GM23338 (cell line): ENCODE measurements around the gene SORCS2. TPM values are rescaled to one million over a fixed set of nuclear protein-coding genes. Genes with fewer than 3 reads are reported as not detected.

Source experiments
- ATAC-seq: fragments of 200-7000 bp; cut with Tn5 transposase; 3 replicates; pipeline ENCODE4 v1.9.1; 2020
- DNase-seq: peaks from one replicate; pipeline ENCODE4 v3.0.0-alpha.2; 2015; ENCODE audit warnings: low spot score
- H2AFZ ChIP-seq: fragments of 200-600 bp; sonication (generic); 2 replicates; pipeline ENCODE4 v1.8.0; 2016; ENCODE audit warnings: antibody characterized with exemption, mild to moderate bottlenecking, moderate library complexity
- H3F3A ChIP-seq: fragments of 200-600 bp; sonication (generic); replicated peaks from 2 replicates; pipeline ENCODE4 v1.8.0; 2017; ENCODE audit warnings: antibody characterized with exemption, mixed run types, low read depth
- H3K27ac ChIP-seq: fragments of 200-600 bp; sonication (generic); 2 replicates; pipeline ENCODE4 v1.6.1; 2016; ENCODE audit warnings: low read depth
- H3K27me3 ChIP-seq: fragments of 200-600 bp; sonication (generic); 2 replicates; pipeline ENCODE4 v1.8.0; 2016; ENCODE audit warnings: mild to moderate bottlenecking, mixed run types, moderate library complexity; ENCODE audit not compliant: insufficient read depth
- H3K36me3 ChIP-seq: fragments of 200-600 bp; sonication (generic); 2 replicates; pipeline ENCODE4 v1.8.0; 2016; ENCODE audit warnings: mild to moderate bottlenecking; ENCODE audit not compliant: insufficient read depth
- H3K4me1 ChIP-seq: fragments of 200-600 bp; sonication (generic); 2 replicates; pipeline ENCODE4 v1.8.0; 2016; ENCODE audit warnings: mild to moderate bottlenecking, moderate library complexity; ENCODE audit not compliant: insufficient read depth
- H3K4me2 ChIP-seq: fragments of 200-600 bp; sonication (generic); 2 replicates; pipeline ENCODE4 v1.7.1; 2017; ENCODE audit warnings: mixed run types
- H3K4me3 ChIP-seq: fragments of 200-600 bp; sonication (generic); 2 replicates; pipeline ENCODE4 v1.6.1; 2016; ENCODE audit warnings: mixed run types
- H3K79me2 ChIP-seq: fragments of 200-600 bp; sonication (generic); replicated peaks from 2 replicates; pipeline ENCODE4 v1.8.0; 2017; ENCODE audit warnings: mild to moderate bottlenecking; ENCODE audit not compliant: insufficient read depth
- H3K9me2 ChIP-seq: fragments of 200-600 bp; sonication (generic); 2 replicates; pipeline ENCODE4 v1.8.0; 2017; ENCODE audit not compliant: insufficient read depth
- H4K20me1 ChIP-seq: fragments of 200-600 bp; sonication (generic); replicated peaks from 2 replicates; pipeline ENCODE4 v1.8.0; 2017; ENCODE audit warnings: mild to moderate bottlenecking; ENCODE audit not compliant: insufficient read depth
- H3K27ac Mint-ChIP-seq: 2 replicates; pipeline ENCODE4 v1.8.0; 2020; ENCODE audit warnings: inconsistent platforms, mild to moderate bottlenecking, moderate library complexity, mixed read lengths
- H3K27me3 Mint-ChIP-seq: 3 replicates; pipeline ENCODE4 v1.8.0; 2022; ENCODE audit warnings: low read depth, mild to moderate bottlenecking, moderate library complexity, mixed read lengths, inconsistent platforms; ENCODE audit not compliant: insufficient read depth, poor library complexity
- H3K36me3 Mint-ChIP-seq: 3 replicates; pipeline ENCODE4 v1.8.0; 2021; ENCODE audit warnings: low read depth, mild to moderate bottlenecking, inconsistent platforms, moderate library complexity, mixed read lengths
- H3K4me1 Mint-ChIP-seq: 3 replicates; pipeline ENCODE4 v1.8.0; 2020; ENCODE audit warnings: mild to moderate bottlenecking, inconsistent platforms, mixed read lengths
- H3K4me3 Mint-ChIP-seq: 3 replicates; pipeline ENCODE4 v1.8.0; 2021; ENCODE audit warnings: moderate library complexity, mild to moderate bottlenecking, inconsistent platforms, mixed read lengths
- H3K9me3 Mint-ChIP-seq: 3 replicates; pipeline ENCODE4 v1.8.0; 2020; ENCODE audit warnings: moderate library complexity, mild to moderate bottlenecking, inconsistent platforms, mixed read lengths
- JUNB ChIP-seq: IDR thresholded peaks from one replicate; pipeline ENCODE4 v1.6.1; 2016; ENCODE audit warnings: antibody characterized with exemption; ENCODE audit not compliant: unreplicated experiment
- STAT1 ChIP-seq: IDR thresholded peaks from one replicate; pipeline ENCODE4 v1.6.1; 2016; ENCODE audit warnings: antibody characterized with exemption; ENCODE audit not compliant: unreplicated experiment
- ZNF114 ChIP-seq: fragments of 250-450 bp; sonication (Bioruptor Pico); IDR thresholded peaks from 2 replicates; pipeline ENCODE4 v1.5.0; 2020; ENCODE audit warnings: mild to moderate bottlenecking, moderate library complexity
- ZNF331 ChIP-seq: fragments of 250-450 bp; sonication (Bioruptor Pico); IDR thresholded peaks from 2 replicates; pipeline ENCODE4 v1.5.0; 2020; ENCODE audit warnings: low read depth, mild to moderate bottlenecking, moderate library complexity
- polyA plus RNA-seq: library from polyadenylated mRNA; unstranded; fragments of >200 nt; fragmentation: Nextera tagmentation; extraction: Ambion mirVana; gene quantifications from 2 replicates; pipeline ENCODE4 v1.2.1, GENCODE V29; 2016
- total RNA-seq: library from RNA; depleted of rRNA; stranded (reverse); fragments of >200 nt; shearing (Covaris generic); gene quantifications from 2 replicates; pipeline ENCODE4 v1.2.3, GENCODE V29; 2014
- TF ChIP-seq, protein P1 (sequence below), 2 experiments: fragments of 200-600 bp in 1 of 2; sonication (generic) in 1 of 2; conservative IDR thresholded peaks; 2 replicates each; pipeline versions ENCODE4 v1.5.1 to v1.6.1; 2016 to 2017; ENCODE audit warnings: antibody characterized with exemption in 2 of 2, low read depth in 2 of 2, mild to moderate bottlenecking in 2 of 2, moderate library complexity in 1 of 2
- TF ChIP-seq, protein P2 (sequence below): IDR thresholded peaks from one replicate; pipeline ENCODE4 v1.6.1; 2018; ENCODE audit warnings: antibody characterized with exemption; ENCODE audit not compliant: unreplicated experiment
- TF ChIP-seq, protein P3 (sequence below): fragments of 250-450 bp; sonication (Bioruptor Pico); IDR thresholded peaks from 2 replicates; pipeline ENCODE4 v1.5.0; 2020; ENCODE audit warnings: mild to moderate bottlenecking, moderate library complexity
- TF ChIP-seq, protein P4 (sequence below): IDR thresholded peaks from 2 replicates; pipeline ENCODE4 v1.6.1; 2016; ENCODE audit warnings: antibody characterized with exemption

SORCS2 gene
- total and polyA plus RNA-seq, 2 experiments from 2014 or later, result 0.47 to 2.4 TPM

DNA sequence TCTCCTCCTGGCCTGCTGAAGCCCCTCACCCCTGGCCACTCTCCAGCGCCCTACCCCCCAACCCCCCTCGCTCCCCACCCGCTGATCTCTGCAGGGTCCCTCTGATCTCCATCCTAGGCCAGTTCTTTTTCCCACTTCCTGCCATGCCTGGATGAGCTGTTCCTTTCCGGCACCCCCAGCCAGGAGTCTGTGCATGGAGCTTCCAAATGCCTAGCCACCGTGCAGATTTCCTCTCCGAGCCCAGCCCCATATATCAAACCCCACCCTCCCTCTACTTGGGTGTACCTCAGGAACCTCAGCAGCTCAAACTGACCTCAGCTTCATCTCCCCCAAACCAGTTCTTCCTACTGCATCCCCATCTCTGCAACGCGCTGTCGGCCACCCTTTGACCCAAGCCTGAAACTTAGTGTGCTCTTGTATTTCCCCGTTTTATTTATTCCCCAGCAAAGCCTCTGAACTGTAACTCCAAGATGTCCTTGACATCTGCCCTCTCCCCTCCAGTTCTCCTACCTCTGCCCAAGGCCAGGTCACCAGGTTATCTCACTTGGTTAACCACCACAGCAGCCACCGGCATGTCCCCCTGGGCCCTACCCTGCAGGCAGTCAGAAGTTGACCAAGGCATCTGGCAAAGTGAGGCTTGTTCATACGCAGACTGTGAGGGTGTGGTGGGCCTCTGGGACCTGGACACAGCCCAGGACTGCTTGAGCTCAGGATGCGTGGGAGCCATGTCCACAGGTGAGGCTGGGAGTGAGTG, 437.3 kb downstream of the SORCS2 start:
- ATAC-seq (no peak), DNase-seq (no peak)
- Histone ChIP-seq H3K27ac (no peak overlapping the region), H3K4me1 (peaks cover 13% of the 10 kb centered on the region), H4K20me1 (no peaks in the 10 kb centered on the region), H3K36me3 (no peaks in the 10 kb centered on the region), H3K4me2 (no peak overlapping the region), H3K27me3 (no peaks in the 10 kb centered on the region), H3K4me3 (no peak overlapping the region), H3F3A (no peaks in the 10 kb centered on the region), H2AFZ (no peak overlapping the region), H3K9me2 (no peaks in the 10 kb centered on the region), H3K79me2 (no peaks in the 10 kb centered on the region)
- peaks cover 3% of the 10 kb centered on the region; the same call in 1 of the 3 replicates for H3K36me3 Mint-ChIP-seq
- peaks cover 19% of the 10 kb centered on the region for H3K27me3 Mint-ChIP-seq
- TF ChIP-seq ZNF114 (CRISPR knock-in tag) (no peak), ZNF331 (CRISPR knock-in tag) (no peak), STAT1 (no peak), JUNB (no peak)
- TF ChIP-seq, protein P1, sequence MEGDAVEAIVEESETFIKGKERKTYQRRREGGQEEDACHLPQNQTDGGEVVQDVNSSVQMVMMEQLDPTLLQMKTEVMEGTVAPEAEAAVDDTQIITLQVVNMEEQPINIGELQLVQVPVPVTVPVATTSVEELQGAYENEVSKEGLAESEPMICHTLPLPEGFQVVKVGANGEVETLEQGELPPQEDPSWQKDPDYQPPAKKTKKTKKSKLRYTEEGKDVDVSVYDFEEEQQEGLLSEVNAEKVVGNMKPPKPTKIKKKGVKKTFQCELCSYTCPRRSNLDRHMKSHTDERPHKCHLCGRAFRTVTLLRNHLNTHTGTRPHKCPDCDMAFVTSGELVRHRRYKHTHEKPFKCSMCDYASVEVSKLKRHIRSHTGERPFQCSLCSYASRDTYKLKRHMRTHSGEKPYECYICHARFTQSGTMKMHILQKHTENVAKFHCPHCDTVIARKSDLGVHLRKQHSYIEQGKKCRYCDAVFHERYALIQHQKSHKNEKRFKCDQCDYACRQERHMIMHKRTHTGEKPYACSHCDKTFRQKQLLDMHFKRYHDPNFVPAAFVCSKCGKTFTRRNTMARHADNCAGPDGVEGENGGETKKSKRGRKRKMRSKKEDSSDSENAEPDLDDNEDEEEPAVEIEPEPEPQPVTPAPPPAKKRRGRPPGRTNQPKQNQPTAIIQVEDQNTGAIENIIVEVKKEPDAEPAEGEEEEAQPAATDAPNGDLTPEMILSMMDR (conservative IDR thresholded peaks at IDR 0.05; ENCODE audit: low read depth in 2 of 2), result no peak
- TF ChIP-seq, protein P2, sequence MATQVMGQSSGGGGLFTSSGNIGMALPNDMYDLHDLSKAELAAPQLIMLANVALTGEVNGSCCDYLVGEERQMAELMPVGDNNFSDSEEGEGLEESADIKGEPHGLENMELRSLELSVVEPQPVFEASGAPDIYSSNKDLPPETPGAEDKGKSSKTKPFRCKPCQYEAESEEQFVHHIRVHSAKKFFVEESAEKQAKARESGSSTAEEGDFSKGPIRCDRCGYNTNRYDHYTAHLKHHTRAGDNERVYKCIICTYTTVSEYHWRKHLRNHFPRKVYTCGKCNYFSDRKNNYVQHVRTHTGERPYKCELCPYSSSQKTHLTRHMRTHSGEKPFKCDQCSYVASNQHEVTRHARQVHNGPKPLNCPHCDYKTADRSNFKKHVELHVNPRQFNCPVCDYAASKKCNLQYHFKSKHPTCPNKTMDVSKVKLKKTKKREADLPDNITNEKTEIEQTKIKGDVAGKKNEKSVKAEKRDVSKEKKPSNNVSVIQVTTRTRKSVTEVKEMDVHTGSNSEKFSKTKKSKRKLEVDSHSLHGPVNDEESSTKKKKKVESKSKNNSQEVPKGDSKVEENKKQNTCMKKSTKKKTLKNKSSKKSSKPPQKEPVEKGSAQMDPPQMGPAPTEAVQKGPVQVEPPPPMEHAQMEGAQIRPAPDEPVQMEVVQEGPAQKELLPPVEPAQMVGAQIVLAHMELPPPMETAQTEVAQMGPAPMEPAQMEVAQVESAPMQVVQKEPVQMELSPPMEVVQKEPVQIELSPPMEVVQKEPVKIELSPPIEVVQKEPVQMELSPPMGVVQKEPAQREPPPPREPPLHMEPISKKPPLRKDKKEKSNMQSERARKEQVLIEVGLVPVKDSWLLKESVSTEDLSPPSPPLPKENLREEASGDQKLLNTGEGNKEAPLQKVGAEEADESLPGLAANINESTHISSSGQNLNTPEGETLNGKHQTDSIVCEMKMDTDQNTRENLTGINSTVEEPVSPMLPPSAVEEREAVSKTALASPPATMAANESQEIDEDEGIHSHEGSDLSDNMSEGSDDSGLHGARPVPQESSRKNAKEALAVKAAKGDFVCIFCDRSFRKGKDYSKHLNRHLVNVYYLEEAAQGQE, result no peak
- TF ChIP-seq, protein P3, sequence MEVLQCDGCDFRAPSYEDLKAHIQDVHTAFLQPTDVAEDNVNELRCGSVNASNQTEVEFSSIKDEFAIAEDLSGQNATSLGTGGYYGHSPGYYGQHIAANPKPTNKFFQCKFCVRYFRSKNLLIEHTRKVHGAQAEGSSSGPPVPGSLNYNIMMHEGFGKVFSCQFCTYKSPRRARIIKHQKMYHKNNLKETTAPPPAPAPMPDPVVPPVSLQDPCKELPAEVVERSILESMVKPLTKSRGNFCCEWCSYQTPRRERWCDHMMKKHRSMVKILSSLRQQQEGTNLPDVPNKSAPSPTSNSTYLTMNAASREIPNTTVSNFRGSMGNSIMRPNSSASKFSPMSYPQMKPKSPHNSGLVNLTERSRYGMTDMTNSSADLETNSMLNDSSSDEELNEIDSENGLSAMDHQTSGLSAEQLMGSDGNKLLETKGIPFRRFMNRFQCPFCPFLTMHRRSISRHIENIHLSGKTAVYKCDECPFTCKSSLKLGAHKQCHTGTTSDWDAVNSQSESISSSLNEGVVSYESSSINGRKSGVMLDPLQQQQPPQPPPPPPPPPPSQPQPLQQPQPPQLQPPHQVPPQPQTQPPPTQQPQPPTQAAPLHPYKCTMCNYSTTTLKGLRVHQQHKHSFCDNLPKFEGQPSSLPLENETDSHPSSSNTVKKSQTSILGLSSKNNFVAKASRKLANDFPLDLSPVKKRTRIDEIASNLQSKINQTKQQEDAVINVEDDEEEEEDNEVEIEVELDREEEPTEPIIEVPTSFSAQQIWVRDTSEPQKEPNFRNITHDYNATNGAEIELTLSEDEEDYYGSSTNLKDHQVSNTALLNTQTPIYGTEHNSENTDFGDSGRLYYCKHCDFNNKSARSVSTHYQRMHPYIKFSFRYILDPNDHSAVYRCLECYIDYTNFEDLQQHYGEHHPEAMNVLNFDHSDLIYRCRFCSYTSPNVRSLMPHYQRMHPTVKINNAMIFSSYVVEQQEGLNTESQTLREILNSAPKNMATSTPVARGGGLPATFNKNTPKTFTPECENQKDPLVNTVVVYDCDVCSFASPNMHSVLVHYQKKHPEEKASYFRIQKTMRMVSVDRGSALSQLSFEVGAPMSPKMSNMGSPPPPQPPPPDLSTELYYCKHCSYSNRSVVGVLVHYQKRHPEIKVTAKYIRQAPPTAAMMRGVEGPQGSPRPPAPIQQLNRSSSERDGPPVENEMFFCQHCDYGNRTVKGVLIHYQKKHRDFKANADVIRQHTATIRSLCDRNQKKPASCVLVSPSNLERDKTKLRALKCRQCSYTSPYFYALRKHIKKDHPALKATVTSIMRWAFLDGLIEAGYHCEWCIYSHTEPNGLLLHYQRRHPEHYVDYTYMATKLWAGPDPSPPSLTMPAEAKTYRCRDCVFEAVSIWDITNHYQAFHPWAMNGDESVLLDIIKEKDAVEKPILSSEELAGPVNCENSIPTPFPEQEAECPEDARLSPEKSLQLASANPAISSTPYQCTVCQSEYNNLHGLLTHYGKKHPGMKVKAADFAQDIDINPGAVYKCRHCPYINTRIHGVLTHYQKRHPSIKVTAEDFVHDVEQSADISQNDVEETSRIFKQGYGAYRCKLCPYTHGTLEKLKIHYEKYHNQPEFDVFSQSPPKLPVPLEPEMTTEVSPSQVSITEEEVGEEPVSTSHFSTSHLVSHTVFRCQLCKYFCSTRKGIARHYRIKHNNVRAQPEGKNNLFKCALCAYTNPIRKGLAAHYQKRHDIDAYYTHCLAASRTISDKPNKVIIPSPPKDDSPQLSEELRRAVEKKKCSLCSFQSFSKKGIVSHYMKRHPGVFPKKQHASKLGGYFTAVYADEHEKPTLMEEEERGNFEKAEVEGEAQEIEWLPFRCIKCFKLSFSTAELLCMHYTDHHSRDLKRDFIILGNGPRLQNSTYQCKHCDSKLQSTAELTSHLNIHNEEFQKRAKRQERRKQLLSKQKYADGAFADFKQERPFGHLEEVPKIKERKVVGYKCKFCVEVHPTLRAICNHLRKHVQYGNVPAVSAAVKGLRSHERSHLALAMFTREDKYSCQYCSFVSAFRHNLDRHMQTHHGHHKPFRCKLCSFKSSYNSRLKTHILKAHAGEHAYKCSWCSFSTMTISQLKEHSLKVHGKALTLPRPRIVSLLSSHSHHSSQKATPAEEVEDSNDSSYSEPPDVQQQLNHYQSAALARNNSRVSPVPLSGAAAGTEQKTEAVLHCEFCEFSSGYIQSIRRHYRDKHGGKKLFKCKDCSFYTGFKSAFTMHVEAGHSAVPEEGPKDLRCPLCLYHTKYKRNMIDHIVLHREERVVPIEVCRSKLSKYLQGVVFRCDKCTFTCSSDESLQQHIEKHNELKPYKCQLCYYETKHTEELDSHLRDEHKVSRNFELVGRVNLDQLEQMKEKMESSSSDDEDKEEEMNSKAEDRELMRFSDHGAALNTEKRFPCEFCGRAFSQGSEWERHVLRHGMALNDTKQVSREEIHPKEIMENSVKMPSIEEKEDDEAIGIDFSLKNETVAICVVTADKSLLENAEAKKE (CRISPR knock-in tag), result no peak
- TF ChIP-seq, protein P4, sequence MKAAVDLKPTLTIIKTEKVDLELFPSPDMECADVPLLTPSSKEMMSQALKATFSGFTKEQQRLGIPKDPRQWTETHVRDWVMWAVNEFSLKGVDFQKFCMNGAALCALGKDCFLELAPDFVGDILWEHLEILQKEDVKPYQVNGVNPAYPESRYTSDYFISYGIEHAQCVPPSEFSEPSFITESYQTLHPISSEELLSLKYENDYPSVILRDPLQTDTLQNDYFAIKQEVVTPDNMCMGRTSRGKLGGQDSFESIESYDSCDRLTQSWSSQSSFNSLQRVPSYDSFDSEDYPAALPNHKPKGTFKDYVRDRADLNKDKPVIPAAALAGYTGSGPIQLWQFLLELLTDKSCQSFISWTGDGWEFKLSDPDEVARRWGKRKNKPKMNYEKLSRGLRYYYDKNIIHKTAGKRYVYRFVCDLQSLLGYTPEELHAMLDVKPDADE, result no peak
- peaks cover 24% of the 10 kb centered on the region; the same call in 2 of the 3 replicates for H3K4me1 Mint-ChIP-seq
- H3K9me3 Mint-ChIP-seq, result peaks cover 25% of the 10 kb centered on the region; the same call in 2 of the 3 replicates
- H3K4me3 Mint-ChIP-seq, result no peak overlapping the region
- H3K27ac Mint-ChIP-seq, result no peak overlapping the region
